Measurements from ENCODE around the gene MBD5.

GRCh38 chr2:148221926-148222325 lies 201.0 kb downstream of the MBD5 start:
- TF ChIP-seq, protein P1, sequence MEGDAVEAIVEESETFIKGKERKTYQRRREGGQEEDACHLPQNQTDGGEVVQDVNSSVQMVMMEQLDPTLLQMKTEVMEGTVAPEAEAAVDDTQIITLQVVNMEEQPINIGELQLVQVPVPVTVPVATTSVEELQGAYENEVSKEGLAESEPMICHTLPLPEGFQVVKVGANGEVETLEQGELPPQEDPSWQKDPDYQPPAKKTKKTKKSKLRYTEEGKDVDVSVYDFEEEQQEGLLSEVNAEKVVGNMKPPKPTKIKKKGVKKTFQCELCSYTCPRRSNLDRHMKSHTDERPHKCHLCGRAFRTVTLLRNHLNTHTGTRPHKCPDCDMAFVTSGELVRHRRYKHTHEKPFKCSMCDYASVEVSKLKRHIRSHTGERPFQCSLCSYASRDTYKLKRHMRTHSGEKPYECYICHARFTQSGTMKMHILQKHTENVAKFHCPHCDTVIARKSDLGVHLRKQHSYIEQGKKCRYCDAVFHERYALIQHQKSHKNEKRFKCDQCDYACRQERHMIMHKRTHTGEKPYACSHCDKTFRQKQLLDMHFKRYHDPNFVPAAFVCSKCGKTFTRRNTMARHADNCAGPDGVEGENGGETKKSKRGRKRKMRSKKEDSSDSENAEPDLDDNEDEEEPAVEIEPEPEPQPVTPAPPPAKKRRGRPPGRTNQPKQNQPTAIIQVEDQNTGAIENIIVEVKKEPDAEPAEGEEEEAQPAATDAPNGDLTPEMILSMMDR (IDR thresholded peaks at IDR 0.05), result no peak
- TF ChIP-seq POLR2A (IDR thresholded peaks at IDR 0.05), result no peak
